K562 (cell line): ENCODE data around the gene CD69. TPM values are rescaled to one million over a fixed set of nuclear protein-coding genes. Genes with fewer than 3 reads are reported as not detected.

ENCODE experiments used
- ATAC-seq: fragments of 200-7000 bp; cut with Tn5 transposase; 3 replicates; pipeline ENCODE4 v1.9.1; 2020; ENCODE audit warnings: moderate library complexity
- BruUV-seq: library from RNA; stranded (reverse); fragments of 400-500 nt; replicated peaks from 2 replicates; lab custom pipeline; 2021; lab: Mats Ljungman, UMichigan
- CTCF ChIA-PET: fragments of 300-600 bp; formaldehyde crosslinking; extraction: SDS; loops from one replicate; lab custom pipeline; 2021; ENCODE audit warnings: low intra/inter-chr PET ratio; lab: Yijun Ruan, JAX
- POLR2A ChIA-PET: fragments of 300-600, 350-650 bp; sonication (Branson Sonifier 250); formaldehyde crosslinking; extraction: SDS; loops from one replicate; lab custom pipeline; 2021; ENCODE audit warnings: antibody characterized with exemption, inconsistent platforms; lab: Yijun Ruan, JAX
- DNase-seq, 4 experiments: peaks; one replicate each; pipeline versions ENCODE4 v3.0.0 to v3.0.0-alpha.2; 2011 to 2018; ENCODE audit warnings: low spot score in 3 of 4, mixed read lengths in 3 of 4; ENCODE audit errors: extremely low read depth in 1 of 4
- FAIRE-seq: peaks from 2 replicates; lab custom pipeline; 2011; peaks lifted over from hg19 to GRCh38; lab: Jason Lieb, UNC
- H2AFZ ChIP-seq: 2 replicates; pipeline ENCODE4 v1.6.0; 2011; ENCODE audit warnings: low read depth, low read length, control low read depth, inconsistent platforms
- H3K27ac ChIP-seq: fragments of 200-600 bp; 3 replicates; pipeline ENCODE4 v1.8.0; 2011; ENCODE audit warnings: low read depth, mild to moderate bottlenecking, control low read depth, inconsistent platforms, low read length, moderate library complexity, mixed read lengths; ENCODE audit errors: extremely low read depth
- H3K27me3 ChIP-seq, 2 experiments: fragments of 300-600 bp in 1 of 2; 2 replicates in 1 of 2; 3 replicates in 1 of 2; pipeline versions ENCODE4 v1.6.0 to v1.8.0; 2011; ENCODE audit warnings: inconsistent platforms in 2 of 2, low read length in 2 of 2, mild to moderate bottlenecking in 1 of 2, mixed read lengths in 1 of 2, moderate library complexity in 1 of 2; ENCODE audit not compliant: control insufficient read depth in 2 of 2, insufficient read depth in 2 of 2
- H3K36me3 ChIP-seq: fragments of 300-600 bp; 3 replicates; pipeline ENCODE4 v1.8.0; 2011; ENCODE audit warnings: mild to moderate bottlenecking, low read length, inconsistent platforms; ENCODE audit not compliant: control insufficient read depth, insufficient read depth
- H3K4me1 ChIP-seq, 2 experiments: fragments of 200-600 bp in 1 of 2; replicated peaks in 1 of 2; 2 replicates in 1 of 2; 3 replicates in 1 of 2; pipeline versions ENCODE4 v1.5.1 to v1.8.0; 2011; ENCODE audit warnings: inconsistent platforms in 2 of 2, low read length in 2 of 2, mild to moderate bottlenecking in 1 of 2, mixed read lengths in 1 of 2, moderate library complexity in 1 of 2; ENCODE audit not compliant: control insufficient read depth in 2 of 2, insufficient read depth in 2 of 2
- H3K4me2 ChIP-seq: 2 replicates; pipeline ENCODE4 v1.6.1; 2011; ENCODE audit warnings: low read length, control low read depth, inconsistent platforms, mixed read lengths; ENCODE audit not compliant: insufficient read depth
- H3K4me3 ChIP-seq: fragments of 200-600 bp; sonication (generic), shearing (Covaris generic); 2 replicates; pipeline ENCODE4 v1.5.1; 2016; ENCODE audit warnings: control low read depth, inconsistent platforms
- H3K79me2 ChIP-seq: fragments of 200-600 bp; 3 replicates; pipeline ENCODE4 v1.8.0; 2011; ENCODE audit warnings: low read length, inconsistent platforms; ENCODE audit not compliant: control insufficient read depth, insufficient read depth
- H3K9ac ChIP-seq, 2 experiments: 2 replicates each; pipeline versions ENCODE4 v1.6.0 to v1.6.1; 2011; ENCODE audit warnings: low read depth in 2 of 2, low read length in 2 of 2, control low read depth in 1 of 2, inconsistent platforms in 1 of 2, mild to moderate bottlenecking in 1 of 2, mixed read lengths in 1 of 2; ENCODE audit not compliant: insufficient read depth in 1 of 2
- H3K9me1 ChIP-seq: one replicate; pipeline ENCODE4 v1.6.0; 2011; ENCODE audit warnings: inconsistent platforms, mild to moderate bottlenecking, low read length, moderate library complexity; ENCODE audit not compliant: control insufficient read depth, insufficient read depth
- H3K9me3 ChIP-seq: replicated peaks from 2 replicates; pipeline ENCODE4 v1.5.1; 2011; ENCODE audit warnings: low read depth, low read length, inconsistent platforms; ENCODE audit not compliant: control insufficient read depth, insufficient read depth
- H4K20me1 ChIP-seq: replicated peaks from 2 replicates; pipeline ENCODE4 v1.6.1; 2011; ENCODE audit warnings: low read length, inconsistent platforms, mixed read lengths; ENCODE audit not compliant: control insufficient read depth, insufficient read depth
- HLTF ChIP-seq: fragments of 450-650 bp; IDR thresholded peaks from 2 replicates; pipeline ENCODE4 v1.6.1; 2016
- MECOM ChIP-seq: fragments of 250-450 bp; sonication (Bioruptor Pico); IDR thresholded peaks from 2 replicates; pipeline ENCODE4 v1.8.0; 2022; ENCODE audit warnings: inconsistent platforms
- NFIC ChIP-seq: fragments of 450-650 bp; IDR thresholded peaks from 2 replicates; pipeline ENCODE4 v1.6.1; 2017; ENCODE audit warnings: mild to moderate bottlenecking, inconsistent platforms
- POLR2A ChIP-seq: fragments of 450-650 bp; conservative IDR thresholded peaks from 2 replicates; pipeline ENCODE4 v1.6.1; 2016
- STAT5A ChIP-seq: IDR thresholded peaks from 2 replicates; pipeline ENCODE4 v1.6.1; 2012; ENCODE audit warnings: low read length, inconsistent platforms, borderline replicate concordance
- YY1 ChIP-seq, 3 experiments: IDR thresholded peaks; 2 replicates each; pipeline ENCODE4 v1.6.1; 2011; ENCODE audit warnings: low read length in 2 of 3, mild to moderate bottlenecking in 2 of 3, moderate library complexity in 2 of 3, borderline replicate concordance in 1 of 3, control low read depth in 1 of 3, low read depth in 1 of 3; ENCODE audit not compliant: insufficient read depth in 3 of 3, insufficient replicate concordance in 2 of 3, control insufficient read depth in 1 of 3, insufficient read length in 1 of 3; ENCODE audit errors: extremely low read depth in 1 of 3
- ZSCAN32 ChIP-seq: fragments of 450-650 bp; formaldehyde crosslinking; IDR thresholded peaks from 2 replicates; pipeline ENCODE4 v1.4.0; 2020; ENCODE audit warnings: mild to moderate bottlenecking, moderate library complexity
- WGBS: fragments of 100-300 bp; shearing (Covaris generic); methylation state at CpG from one replicate; pipeline ENCODE4 v1.1.6; 2016; ENCODE audit warnings: low coverage, mixed read lengths; ENCODE audit not compliant: insufficient coverage; ENCODE audit errors: missing lambda C conversion rate; 5-methylcytosine and 5-hydroxymethylcytosine counted together
- in situ Hi-C: fragments of 300-500 bp; cut with MboI; formaldehyde crosslinking; loops from 4 replicates; pipeline ENCODE4 v1.15.0; 2018; ENCODE audit warnings: inconsistent platforms, mixed read lengths
- intact Hi-C: fragments of 100-400 bp; cut with micrococcal nuclease; formaldehyde crosslinking; loops from 2 replicates; pipeline ENCODE4 v1.14.2; 2022
- polyA plus RNA-seq, 8 experiments: library from polyadenylated mRNA; depleted of rRNA in 4 of 8; stranded (reverse) in 5 of 8; unstranded in 3 of 8; fragments of >200 nt; fragmentation: Nextera tagmentation in 2 of 8; fragmentation: Illumina TruSeq in 1 of 8; extraction: Ambion mirVana in 2 of 8; extraction: Trizol in 1 of 8; gene quantifications; 2 replicates each; pipeline versions ENCODE4 v1.2.1 to v1.2.3, GENCODE V29; 2011 to 2014; ENCODE audit warnings: inconsistent platforms in 1 of 8, missing spikeins in 1 of 8
- total RNA-seq, 7 experiments: library from RNA; depleted of rRNA in 6 of 7; stranded (reverse); fragments of >200 nt in 6 of 7; fragmentation: Illumina TruSeq in 2 of 7; extraction: Trizol in 2 of 7; gene quantifications; 2 replicates each; pipeline versions ENCODE4 v1.2.1 to v1.2.3, GENCODE V29; 2011 to 2021; ENCODE audit warnings: low replicate concordance in 1 of 7
- TF ChIP-seq, protein P1 (sequence below): fragments of 250-450 bp; sonication (Bioruptor Pico); IDR thresholded peaks from 2 replicates; pipeline ENCODE4 v1.9.0; 2021; ENCODE audit warnings: mild to moderate bottlenecking, inconsistent platforms
- TF ChIP-seq, protein P2 (sequence below): fragments of 250-450 bp; sonication (Bioruptor Pico); IDR thresholded peaks from 2 replicates; pipeline ENCODE4 v1.4.0; 2020; ENCODE audit warnings: borderline replicate concordance
- TF ChIP-seq, protein P3 (sequence below): fragments of 450-650 bp; IDR thresholded peaks from 2 replicates; pipeline ENCODE4 v1.6.1; 2017; ENCODE audit warnings: mild to moderate bottlenecking, moderate library complexity
- TF ChIP-seq, protein P4 (sequence below): sonication (generic); formaldehyde crosslinking; IDR thresholded peaks from 2 replicates; pipeline ENCODE4 v1.8.0; 2023; ENCODE audit warnings: missing genetic modification reagents, mild to moderate bottlenecking, borderline replicate concordance

The CD69 gene
- total and polyA plus RNA-seq, 9 of the 15 experiments (the other 6 are each of a cell fraction or from before 2014, with no cell fraction given) = 11.7 to 243 (median 54.4) TPM

DNA sequence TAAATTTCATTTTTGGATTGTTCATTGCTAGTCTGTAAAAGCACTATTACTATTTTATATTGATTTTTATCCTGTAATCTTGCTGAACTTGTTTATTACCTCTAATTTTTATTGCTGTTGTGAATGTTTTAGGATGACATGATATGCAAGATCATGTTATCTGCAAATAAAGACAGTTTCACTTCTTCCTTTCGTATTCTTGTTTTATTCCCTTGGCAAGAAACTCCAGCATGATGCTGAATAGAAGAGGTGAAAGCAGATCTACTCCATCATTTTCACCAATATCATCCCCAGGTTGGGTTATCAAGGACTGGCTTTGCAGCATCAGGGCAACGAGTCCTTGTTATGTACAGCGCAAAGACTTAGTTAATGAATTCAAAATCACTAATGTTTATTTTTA is 25.1 kb downstream of the CD69 start:
- POLR2A ChIA-PET = no interaction called here
- intact Hi-C loops (no loop called here), in situ Hi-C loops (no loop called here)
- Histone ChIP-seq H2AFZ (no peak overlapping the region), H4K20me1 (no peaks in the 10 kb centered on the region), H3K36me3 (no peaks in the 10 kb centered on the region), H3K4me1 (peaks cover 3 to 8% of the 10 kb centered on the region in 2 experiments; a peak in 4 of 5 replicates), H3K9me1 (no peaks in the 10 kb centered on the region), H3K27ac (no peak overlapping the region), H3K4me2 (no peak overlapping the region), H3K9me3 (no peaks in the 10 kb centered on the region; the same call in 1 of the 2 replicates), H3K79me2 (no peaks in the 10 kb centered on the region), H3K9ac (no peak overlapping the region), H3K27me3 (no peaks in the 10 kb centered on the region), H3K4me3 (no peak overlapping the region)
- 83% methylated on average over 2 of the region's 3 CpGs for WGBS
- BruUV-seq = no TSS peak
- CTCF ChIA-PET = no interaction called here
- DNase-seq (no peak), FAIRE-seq (no peak), ATAC-seq (no peak)
- no peak for TF ChIP-seq ZSCAN32 (CRISPR knock-in tag)
- TF ChIP-seq HLTF = no peak
- TF ChIP-seq, protein P1, sequence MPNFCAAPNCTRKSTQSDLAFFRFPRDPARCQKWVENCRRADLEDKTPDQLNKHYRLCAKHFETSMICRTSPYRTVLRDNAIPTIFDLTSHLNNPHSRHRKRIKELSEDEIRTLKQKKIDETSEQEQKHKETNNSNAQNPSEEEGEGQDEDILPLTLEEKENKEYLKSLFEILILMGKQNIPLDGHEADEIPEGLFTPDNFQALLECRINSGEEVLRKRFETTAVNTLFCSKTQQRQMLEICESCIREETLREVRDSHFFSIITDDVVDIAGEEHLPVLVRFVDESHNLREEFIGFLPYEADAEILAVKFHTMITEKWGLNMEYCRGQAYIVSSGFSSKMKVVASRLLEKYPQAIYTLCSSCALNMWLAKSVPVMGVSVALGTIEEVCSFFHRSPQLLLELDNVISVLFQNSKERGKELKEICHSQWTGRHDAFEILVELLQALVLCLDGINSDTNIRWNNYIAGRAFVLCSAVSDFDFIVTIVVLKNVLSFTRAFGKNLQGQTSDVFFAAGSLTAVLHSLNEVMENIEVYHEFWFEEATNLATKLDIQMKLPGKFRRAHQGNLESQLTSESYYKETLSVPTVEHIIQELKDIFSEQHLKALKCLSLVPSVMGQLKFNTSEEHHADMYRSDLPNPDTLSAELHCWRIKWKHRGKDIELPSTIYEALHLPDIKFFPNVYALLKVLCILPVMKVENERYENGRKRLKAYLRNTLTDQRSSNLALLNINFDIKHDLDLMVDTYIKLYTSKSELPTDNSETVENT (CRISPR knock-in tag) = no peak
- no peak for TF ChIP-seq NFIC
- TF ChIP-seq, protein P2, sequence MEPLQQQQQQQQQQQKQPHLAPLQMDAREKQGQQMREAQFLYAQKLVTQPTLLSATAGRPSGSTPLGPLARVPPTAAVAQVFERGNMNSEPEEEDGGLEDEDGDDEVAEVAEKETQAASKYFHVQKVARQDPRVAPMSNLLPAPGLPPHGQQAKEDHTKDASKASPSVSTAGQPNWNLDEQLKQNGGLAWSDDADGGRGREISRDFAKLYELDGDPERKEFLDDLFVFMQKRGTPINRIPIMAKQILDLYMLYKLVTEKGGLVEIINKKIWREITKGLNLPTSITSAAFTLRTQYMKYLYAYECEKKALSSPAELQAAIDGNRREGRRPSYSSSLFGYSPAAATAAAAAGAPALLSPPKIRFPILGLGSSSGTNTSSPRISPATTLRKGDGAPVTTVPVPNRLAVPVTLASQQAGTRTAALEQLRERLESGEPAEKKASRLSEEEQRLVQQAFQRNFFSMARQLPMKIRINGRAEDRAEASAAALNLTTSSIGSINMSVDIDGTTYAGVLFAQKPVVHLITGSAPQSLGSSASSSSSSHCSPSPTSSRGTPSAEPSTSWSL (CRISPR knock-in tag) = no peak
- TF ChIP-seq, protein P3, sequence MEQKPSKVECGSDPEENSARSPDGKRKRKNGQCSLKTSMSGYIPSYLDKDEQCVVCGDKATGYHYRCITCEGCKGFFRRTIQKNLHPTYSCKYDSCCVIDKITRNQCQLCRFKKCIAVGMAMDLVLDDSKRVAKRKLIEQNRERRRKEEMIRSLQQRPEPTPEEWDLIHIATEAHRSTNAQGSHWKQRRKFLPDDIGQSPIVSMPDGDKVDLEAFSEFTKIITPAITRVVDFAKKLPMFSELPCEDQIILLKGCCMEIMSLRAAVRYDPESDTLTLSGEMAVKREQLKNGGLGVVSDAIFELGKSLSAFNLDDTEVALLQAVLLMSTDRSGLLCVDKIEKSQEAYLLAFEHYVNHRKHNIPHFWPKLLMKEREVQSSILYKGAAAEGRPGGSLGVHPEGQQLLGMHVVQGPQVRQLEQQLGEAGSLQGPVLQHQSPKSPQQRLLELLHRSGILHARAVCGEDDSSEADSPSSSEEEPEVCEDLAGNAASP = no peak
- TF ChIP-seq MECOM (CRISPR knock-in tag) = no peak
- no peak for TF ChIP-seq YY1 (IDR thresholded peaks at IDR 0.05; ENCODE audit: borderline replicate concordance in 1 of 3, control insufficient read depth in 1 of 3, extremely low read depth in 1 of 3, insufficient read depth in 3 of 3, insufficient read length in 1 of 3, insufficient replicate concordance in 2 of 3, low read depth in 1 of 3, low read length in 2 of 3)
- no peak for TF ChIP-seq STAT5A
- TF ChIP-seq POLR2A = no peak
- TF ChIP-seq, protein P4, sequence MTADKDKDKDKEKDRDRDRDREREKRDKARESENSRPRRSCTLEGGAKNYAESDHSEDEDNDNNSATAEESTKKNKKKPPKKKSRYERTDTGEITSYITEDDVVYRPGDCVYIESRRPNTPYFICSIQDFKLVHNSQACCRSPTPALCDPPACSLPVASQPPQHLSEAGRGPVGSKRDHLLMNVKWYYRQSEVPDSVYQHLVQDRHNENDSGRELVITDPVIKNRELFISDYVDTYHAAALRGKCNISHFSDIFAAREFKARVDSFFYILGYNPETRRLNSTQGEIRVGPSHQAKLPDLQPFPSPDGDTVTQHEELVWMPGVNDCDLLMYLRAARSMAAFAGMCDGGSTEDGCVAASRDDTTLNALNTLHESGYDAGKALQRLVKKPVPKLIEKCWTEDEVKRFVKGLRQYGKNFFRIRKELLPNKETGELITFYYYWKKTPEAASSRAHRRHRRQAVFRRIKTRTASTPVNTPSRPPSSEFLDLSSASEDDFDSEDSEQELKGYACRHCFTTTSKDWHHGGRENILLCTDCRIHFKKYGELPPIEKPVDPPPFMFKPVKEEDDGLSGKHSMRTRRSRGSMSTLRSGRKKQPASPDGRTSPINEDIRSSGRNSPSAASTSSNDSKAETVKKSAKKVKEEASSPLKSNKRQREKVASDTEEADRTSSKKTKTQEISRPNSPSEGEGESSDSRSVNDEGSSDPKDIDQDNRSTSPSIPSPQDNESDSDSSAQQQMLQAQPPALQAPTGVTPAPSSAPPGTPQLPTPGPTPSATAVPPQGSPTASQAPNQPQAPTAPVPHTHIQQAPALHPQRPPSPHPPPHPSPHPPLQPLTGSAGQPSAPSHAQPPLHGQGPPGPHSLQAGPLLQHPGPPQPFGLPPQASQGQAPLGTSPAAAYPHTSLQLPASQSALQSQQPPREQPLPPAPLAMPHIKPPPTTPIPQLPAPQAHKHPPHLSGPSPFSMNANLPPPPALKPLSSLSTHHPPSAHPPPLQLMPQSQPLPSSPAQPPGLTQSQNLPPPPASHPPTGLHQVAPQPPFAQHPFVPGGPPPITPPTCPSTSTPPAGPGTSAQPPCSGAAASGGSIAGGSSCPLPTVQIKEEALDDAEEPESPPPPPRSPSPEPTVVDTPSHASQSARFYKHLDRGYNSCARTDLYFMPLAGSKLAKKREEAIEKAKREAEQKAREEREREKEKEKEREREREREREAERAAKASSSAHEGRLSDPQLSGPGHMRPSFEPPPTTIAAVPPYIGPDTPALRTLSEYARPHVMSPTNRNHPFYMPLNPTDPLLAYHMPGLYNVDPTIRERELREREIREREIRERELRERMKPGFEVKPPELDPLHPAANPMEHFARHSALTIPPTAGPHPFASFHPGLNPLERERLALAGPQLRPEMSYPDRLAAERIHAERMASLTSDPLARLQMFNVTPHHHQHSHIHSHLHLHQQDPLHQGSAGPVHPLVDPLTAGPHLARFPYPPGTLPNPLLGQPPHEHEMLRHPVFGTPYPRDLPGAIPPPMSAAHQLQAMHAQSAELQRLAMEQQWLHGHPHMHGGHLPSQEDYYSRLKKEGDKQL = no peak
